WTC11 (cell line): ENCODE results near the gene GALNTL6.

Experiments used
- CBFB ChIP-seq: sonication (generic); formaldehyde crosslinking; IDR thresholded peaks from 2 replicates; pipeline ENCODE4 v1.8.1; 2022; ENCODE audit warnings: mild to moderate bottlenecking, low read depth, missing genetic modification reagents
- CREM ChIP-seq: sonication (generic); formaldehyde crosslinking; IDR thresholded peaks from 2 replicates; pipeline ENCODE4 v1.8.1; 2022; ENCODE audit warnings: mild to moderate bottlenecking, missing genetic modification reagents, moderate library complexity
- GTF2I ChIP-seq: fragments of 250-450 bp; sonication (Bioruptor Pico); conservative IDR thresholded peaks from 2 replicates; pipeline ENCODE4 v1.4.0; 2021; ENCODE audit warnings: mild to moderate bottlenecking
- IRF2 ChIP-seq: sonication (generic); formaldehyde crosslinking; IDR thresholded peaks from 2 replicates; pipeline ENCODE4 v1.8.0; 2022; ENCODE audit warnings: low read depth, missing genetic modification reagents, borderline replicate concordance
- ZNF219 ChIP-seq: sonication (generic); formaldehyde crosslinking; IDR thresholded peaks from 2 replicates; pipeline ENCODE4 v1.8.0; 2023; ENCODE audit warnings: missing genetic modification reagents, mild to moderate bottlenecking, borderline replicate concordance
- TF ChIP-seq, protein P1 (sequence below): sonication (generic); formaldehyde crosslinking; conservative IDR thresholded peaks from 2 replicates; pipeline ENCODE4 v1.8.1; 2022; ENCODE audit warnings: mild to moderate bottlenecking, missing genetic modification reagents
- TF ChIP-seq, protein P2 (sequence below): fragments of 200-600 bp; IDR thresholded peaks from 2 replicates; pipeline ENCODE4 v1.8.0; 2022; ENCODE audit warnings: antibody characterized with exemption
- TF ChIP-seq, protein P3 (sequence below): sonication (generic); formaldehyde crosslinking; IDR thresholded peaks from 2 replicates; pipeline ENCODE4 v1.8.1; 2022; ENCODE audit warnings: mild to moderate bottlenecking, moderate library complexity, missing genetic modification reagents

DNA sequence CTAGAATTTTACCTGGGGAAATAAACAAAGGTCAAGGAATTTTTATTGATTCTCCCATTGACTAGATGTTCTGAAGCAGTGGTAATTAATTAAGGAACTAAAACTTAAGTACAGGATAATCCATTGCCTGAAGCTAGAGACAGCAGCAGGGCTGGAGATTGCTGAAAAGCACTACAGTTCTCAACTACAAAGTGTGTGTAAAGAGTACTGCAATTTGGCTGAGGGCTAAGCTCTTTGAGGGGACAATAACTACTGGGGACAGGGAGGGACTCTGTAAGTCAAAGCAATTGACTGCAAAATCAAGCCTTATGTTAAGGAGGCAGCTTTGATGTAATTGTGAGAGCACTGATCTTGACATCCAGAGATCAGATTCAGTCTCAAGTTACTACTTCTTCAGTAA is 260.4 kb downstream of the GALNTL6 start:
- TF ChIP-seq, protein P1, sequence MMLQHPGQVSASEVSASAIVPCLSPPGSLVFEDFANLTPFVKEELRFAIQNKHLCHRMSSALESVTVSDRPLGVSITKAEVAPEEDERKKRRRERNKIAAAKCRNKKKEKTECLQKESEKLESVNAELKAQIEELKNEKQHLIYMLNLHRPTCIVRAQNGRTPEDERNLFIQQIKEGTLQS (CRISPR knock-in tag) = no peak
- TF ChIP-seq, protein P2, sequence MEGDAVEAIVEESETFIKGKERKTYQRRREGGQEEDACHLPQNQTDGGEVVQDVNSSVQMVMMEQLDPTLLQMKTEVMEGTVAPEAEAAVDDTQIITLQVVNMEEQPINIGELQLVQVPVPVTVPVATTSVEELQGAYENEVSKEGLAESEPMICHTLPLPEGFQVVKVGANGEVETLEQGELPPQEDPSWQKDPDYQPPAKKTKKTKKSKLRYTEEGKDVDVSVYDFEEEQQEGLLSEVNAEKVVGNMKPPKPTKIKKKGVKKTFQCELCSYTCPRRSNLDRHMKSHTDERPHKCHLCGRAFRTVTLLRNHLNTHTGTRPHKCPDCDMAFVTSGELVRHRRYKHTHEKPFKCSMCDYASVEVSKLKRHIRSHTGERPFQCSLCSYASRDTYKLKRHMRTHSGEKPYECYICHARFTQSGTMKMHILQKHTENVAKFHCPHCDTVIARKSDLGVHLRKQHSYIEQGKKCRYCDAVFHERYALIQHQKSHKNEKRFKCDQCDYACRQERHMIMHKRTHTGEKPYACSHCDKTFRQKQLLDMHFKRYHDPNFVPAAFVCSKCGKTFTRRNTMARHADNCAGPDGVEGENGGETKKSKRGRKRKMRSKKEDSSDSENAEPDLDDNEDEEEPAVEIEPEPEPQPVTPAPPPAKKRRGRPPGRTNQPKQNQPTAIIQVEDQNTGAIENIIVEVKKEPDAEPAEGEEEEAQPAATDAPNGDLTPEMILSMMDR = no peak
- TF ChIP-seq CBFB (no peak), IRF2 (CRISPR knock-in tag) (no peak), ZNF219 (CRISPR knock-in tag) (no peak), GTF2I (CRISPR knock-in tag) (no peak), CREM (no peak)
- TF ChIP-seq, protein P3, sequence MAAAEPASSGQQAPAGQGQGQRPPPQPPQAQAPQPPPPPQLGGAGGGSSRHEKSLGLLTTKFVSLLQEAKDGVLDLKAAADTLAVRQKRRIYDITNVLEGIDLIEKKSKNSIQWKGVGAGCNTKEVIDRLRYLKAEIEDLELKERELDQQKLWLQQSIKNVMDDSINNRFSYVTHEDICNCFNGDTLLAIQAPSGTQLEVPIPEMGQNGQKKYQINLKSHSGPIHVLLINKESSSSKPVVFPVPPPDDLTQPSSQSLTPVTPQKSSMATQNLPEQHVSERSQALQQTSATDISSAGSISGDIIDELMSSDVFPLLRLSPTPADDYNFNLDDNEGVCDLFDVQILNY (CRISPR knock-in tag) = no peak
